Esophagus muscularis mucosa (tissue), 4 donors: ENCODE results near the gene NPLOC4. TPM values are rescaled to one million over a fixed set of nuclear protein-coding genes. Genes with fewer than 3 reads are reported as not detected.

Experiments used
- DNase-seq: peaks from one replicate; pipeline ENCODE4 v3.0.0-alpha.2; 2017; ENCODE audit errors: extremely low spot score
- H3K27ac ChIP-seq, 4 donors: fragments of 200-600 bp; sonication (generic); replicated peaks in 1 of 4; 1 replicate in 3 of 4; 2 replicates in 1 of 4; pipeline ENCODE4 v1.5.1; 2016 to 2019; ENCODE audit warnings: mild to moderate bottlenecking in 1 of 4
- H3K27me3 ChIP-seq, 4 donors: fragments of 200-600 bp; sonication (generic); one replicate each; pipeline versions ENCODE4 v1.5.1 to v1.6.0; 2016 to 2019
- H3K36me3 ChIP-seq, 4 donors: fragments of 200-600 bp; sonication (generic); one replicate each; pipeline ENCODE4 v1.5.1; 2016 to 2019
- H3K4me1 ChIP-seq, 4 donors: fragments of 200-600 bp; sonication (generic); one replicate each; pipeline ENCODE4 v1.5.1; 2016 to 2019
- H3K4me3 ChIP-seq, 4 donors: fragments of 200-600 bp; sonication (generic); 1 replicate in 2 of 4; 2 replicates in 2 of 4; pipeline ENCODE4 v1.5.1; 2016 to 2019; ENCODE audit warnings: mild to moderate bottlenecking in 4 of 4, moderate library complexity in 1 of 4
- H3K9me3 ChIP-seq, 4 donors: fragments of 200-600 bp; sonication (generic); 1 replicate in 3 of 4; 2 replicates in 1 of 4; pipeline ENCODE4 v1.5.1; 2016 to 2019
- EP300 ChIP-seq: sonication (generic); formaldehyde crosslinking; IDR thresholded peaks from one replicate; pipeline ENCODE4 v1.6.1; 2017; ENCODE audit warnings: antibody characterized with exemption
- POLR2A ChIP-seq: fragments of 450-650 bp; IDR thresholded peaks from one replicate; pipeline ENCODE4 v1.6.1; 2017; ENCODE audit warnings: antibody characterized with exemption, moderate library complexity, mild to moderate bottlenecking, low read depth
- POLR2AphosphoS5 ChIP-seq, 2 donors: sonication (generic); formaldehyde crosslinking; IDR thresholded peaks; one replicate each; pipeline ENCODE4 v1.6.1; 2017; ENCODE audit warnings: antibody characterized with exemption in 2 of 2
- WGBS: methylation state at CpG from one replicate; pipeline ENCODE4 v1.1.5; 2018; 5-methylcytosine and 5-hydroxymethylcytosine counted together
- intact Hi-C: fragments of 100-400 bp; cut with DNase I; formaldehyde crosslinking; loops from one replicate; pipeline ENCODE4 v1.15.1; 2023
- total RNA-seq, 4 donors: library from RNA; depleted of rRNA; stranded (reverse); fragments of >200 nt; gene quantifications; one replicate each; pipeline versions ENCODE4 v1.1.0 to v1.2.1, GENCODE V29; 2016
- TF ChIP-seq, protein P1 (sequence below), 3 experiments: fragments of 200-600 bp in 2 of 3; fragments of 450-650 bp in 1 of 3; sonication (generic) in 2 of 3; IDR thresholded peaks; one replicate each; pipeline ENCODE4 v1.5.1; 2017 to 2019; ENCODE audit warnings: antibody characterized with exemption in 3 of 3, mild to moderate bottlenecking in 2 of 3, moderate library complexity in 1 of 3

NPLOC4 gene
- total RNA-seq, 4 donors from 2014 or later, result 58.1 to 86.6 (median 65.7) TPM

DNA sequence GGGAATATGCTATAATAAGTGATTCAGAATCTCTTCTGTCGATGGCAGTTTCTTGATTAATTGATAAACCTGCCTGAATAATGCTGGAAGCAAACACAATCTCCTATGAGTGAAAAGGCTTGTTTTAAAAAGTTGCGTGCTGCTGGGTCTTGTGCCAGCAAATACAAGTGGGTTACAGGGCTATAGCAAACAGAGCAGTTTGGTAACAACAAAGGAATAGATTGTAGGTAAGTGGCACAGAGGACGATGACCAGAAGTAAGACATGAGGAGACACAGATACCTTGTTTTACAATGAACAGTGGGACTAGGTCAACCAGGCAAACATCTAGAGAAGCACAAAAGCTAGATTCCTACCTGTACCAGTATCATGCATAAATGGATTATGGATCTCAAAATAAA is 61.1 kb downstream of the NPLOC4 start:
- H3K4me1 ChIP-seq, result peaks cover 10 to 16% (median 13%) of the 10 kb centered on the region in 4 donors
- H3K27me3 ChIP-seq, result no peaks in the 10 kb centered on the region
- WGBS, result 89% methylated on average over 3 of the region's 3 CpGs
- no peaks in the 10 kb centered on the region for H3K9me3 ChIP-seq
- intact Hi-C loops, result no loop called here
- no peak for DNase-seq
- TF ChIP-seq POLR2AphosphoS5 (IDR thresholded peaks at IDR 0.05), result no peak
- H3K4me3 ChIP-seq, result no peak overlapping the region
- H3K36me3 ChIP-seq, result peaks cover 20 to 87% (median 77%) of the 10 kb centered on the region in 4 donors
- H3K27ac ChIP-seq, result no peak overlapping the region

DNA sequence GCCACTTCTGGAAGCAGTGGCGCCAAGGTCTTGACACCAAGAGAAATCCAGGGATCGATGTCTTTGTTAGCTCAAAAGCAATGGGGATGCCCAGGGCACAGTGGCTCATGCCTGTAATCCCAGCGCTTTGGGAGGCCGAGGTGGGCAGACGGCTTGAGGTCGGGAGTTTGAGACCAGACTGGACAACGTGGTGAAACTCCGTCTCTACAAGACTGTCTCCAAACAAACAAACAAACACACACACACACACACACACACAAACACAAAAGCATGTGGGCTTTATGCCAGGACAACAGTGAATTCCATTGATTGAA is 62.3 kb downstream of the NPLOC4 start:
- whole genome bisulfite sequencing, result 75% methylated on average over 8 of the region's 8 CpGs
- H3K4me1 ChIP-seq, result peaks cover 0 to 16% (median 13%) of the 10 kb centered on the region in 4 donors
- no peak for TF ChIP-seq POLR2AphosphoS5 (IDR thresholded peaks at IDR 0.05)
- TF ChIP-seq, protein P1, sequence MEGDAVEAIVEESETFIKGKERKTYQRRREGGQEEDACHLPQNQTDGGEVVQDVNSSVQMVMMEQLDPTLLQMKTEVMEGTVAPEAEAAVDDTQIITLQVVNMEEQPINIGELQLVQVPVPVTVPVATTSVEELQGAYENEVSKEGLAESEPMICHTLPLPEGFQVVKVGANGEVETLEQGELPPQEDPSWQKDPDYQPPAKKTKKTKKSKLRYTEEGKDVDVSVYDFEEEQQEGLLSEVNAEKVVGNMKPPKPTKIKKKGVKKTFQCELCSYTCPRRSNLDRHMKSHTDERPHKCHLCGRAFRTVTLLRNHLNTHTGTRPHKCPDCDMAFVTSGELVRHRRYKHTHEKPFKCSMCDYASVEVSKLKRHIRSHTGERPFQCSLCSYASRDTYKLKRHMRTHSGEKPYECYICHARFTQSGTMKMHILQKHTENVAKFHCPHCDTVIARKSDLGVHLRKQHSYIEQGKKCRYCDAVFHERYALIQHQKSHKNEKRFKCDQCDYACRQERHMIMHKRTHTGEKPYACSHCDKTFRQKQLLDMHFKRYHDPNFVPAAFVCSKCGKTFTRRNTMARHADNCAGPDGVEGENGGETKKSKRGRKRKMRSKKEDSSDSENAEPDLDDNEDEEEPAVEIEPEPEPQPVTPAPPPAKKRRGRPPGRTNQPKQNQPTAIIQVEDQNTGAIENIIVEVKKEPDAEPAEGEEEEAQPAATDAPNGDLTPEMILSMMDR (IDR thresholded peaks at IDR 0.05), result no peak
- TF ChIP-seq EP300, result no peak
- TF ChIP-seq POLR2A, result no peak
- H3K36me3 ChIP-seq, result peaks cover 32 to 88% (median 77%) of the 10 kb centered on the region in 4 donors
- H3K4me3 ChIP-seq, result no peak overlapping the region
- no peak overlapping the region for H3K27ac ChIP-seq
- H3K27me3 ChIP-seq, result no peaks in the 10 kb centered on the region
- H3K9me3 ChIP-seq, result no peaks in the 10 kb centered on the region
- DNase-seq, result no peak
- intact Hi-C loops, result no loop called here

DNA sequence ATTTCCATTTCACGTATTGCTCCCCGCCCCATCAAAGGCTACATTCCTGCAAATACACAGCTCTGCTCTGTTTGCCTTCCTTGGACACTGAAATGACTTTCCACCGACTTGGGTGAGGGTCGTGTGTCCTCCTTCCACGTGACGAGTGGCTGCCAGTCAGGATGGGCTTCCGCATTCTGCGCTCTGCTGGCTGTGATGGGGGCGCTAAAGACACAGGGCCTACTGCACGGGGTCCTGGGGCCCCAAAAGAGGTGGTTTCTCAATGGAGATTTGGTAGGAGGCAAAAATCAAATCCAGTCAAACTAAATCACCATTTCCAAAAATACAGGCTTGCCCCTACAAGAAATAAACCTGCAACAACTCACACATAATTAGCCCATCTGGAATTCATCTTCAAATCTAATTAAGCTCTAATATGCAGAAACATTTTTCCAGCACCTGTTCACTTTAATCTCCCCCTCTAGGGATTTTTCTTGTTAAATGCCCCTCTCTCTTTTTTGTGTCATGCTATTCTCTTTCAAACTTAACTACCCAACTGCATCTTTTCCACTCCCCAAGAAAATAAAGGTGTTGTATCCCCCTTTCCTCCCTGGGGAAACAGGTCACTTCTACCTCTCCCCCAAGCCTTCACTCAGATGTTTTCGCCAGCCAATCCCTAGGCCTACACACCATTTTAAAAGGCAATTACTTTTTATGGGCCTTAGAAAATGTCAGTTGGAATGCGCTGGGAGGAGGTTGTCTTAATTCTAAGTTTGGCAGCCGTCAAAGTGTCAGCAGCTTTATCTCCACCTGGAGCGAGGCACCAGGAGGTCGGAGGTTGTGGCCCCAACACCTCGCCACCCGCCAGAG is 62.9 kb downstream of the NPLOC4 start:
- no peak for TF ChIP-seq POLR2A
- peaks cover 37 to 88% (median 78%) of the 10 kb centered on the region in 4 donors for H3K36me3 ChIP-seq
- H3K27ac ChIP-seq, result no peak overlapping the region
- H3K4me1 ChIP-seq, result peaks cover 0 to 16% (median 13%) of the 10 kb centered on the region in 4 donors
- WGBS, result 84% methylated on average over 17 of the region's 17 CpGs
- H3K27me3 ChIP-seq, result no peaks in the 10 kb centered on the region
- no peak overlapping the region for H3K4me3 ChIP-seq
- H3K9me3 ChIP-seq, result no peaks in the 10 kb centered on the region
- no peak for DNase-seq
- intact Hi-C loops, result no loop called here

DNA sequence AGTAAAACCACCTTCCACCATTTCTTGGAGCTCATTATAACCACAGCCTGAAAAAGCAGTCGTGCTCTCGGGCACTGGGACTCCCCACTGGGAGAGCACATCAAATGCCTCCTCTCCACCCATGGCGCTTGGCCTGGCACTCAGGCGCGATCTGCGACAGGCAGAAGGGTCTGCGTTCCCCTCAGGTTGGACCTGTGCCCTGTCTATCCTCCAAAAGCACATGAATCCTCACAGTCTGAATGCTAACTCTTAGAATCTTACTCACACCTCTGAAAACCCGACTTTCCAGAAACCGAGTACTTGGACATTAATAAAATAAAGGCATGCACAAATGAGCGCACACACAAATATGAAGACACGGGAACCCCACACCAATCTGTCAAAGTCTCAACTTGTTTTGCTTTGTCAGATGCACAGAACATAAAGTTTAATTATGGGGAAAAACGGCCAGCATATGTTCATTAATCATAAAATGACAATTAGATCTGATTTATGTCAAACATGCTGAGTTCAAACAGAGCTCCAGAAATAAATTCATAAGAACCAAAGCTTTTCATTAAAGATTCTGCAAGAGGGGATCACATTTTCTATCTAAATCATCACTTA is 64.2 kb downstream of the NPLOC4 start:
- intact Hi-C loops, result no loop called here
- DNase-seq, result no peak
- no peak for TF ChIP-seq POLR2AphosphoS5 (IDR thresholded peaks at IDR 0.05)
- TF ChIP-seq POLR2A, result no peak
- TF ChIP-seq, protein P1 (IDR thresholded peaks at IDR 0.05), result no peak
- no peak for TF ChIP-seq EP300
- Histone ChIP-seq H3K27ac (no peak overlapping the region), H3K36me3 (peaks cover 44 to 87% (median 77%) of the 10 kb centered on the region in 4 donors), H3K27me3 (no peaks in the 10 kb centered on the region), H3K4me1 (peaks cover 1 to 26% (median 21%) of the 10 kb centered on the region in 4 donors), H3K9me3 (no peaks in the 10 kb centered on the region), H3K4me3 (no peak overlapping the region)
- WGBS, result 87% methylated on average over 12 of the region's 12 CpGs

DNA sequence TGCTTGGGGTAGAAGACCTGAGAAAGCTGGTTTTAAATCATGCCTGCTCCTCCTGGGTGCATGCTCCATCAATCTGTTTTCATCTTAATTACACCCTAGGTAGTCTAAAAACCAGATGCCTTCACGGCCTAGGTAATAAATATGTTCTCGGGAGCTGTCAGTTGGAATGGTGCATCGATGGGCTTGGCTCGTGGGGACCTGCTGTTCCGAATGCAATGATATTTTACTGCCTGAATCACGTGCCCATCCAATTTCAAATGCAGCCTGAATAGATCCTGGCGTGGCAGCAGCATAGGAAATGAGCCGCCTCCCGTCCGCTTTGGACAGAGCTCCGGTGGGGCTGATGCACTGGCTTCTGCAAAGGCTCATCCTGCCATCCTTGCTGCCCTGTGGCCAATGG is 65.9 kb downstream of the NPLOC4 start:
- H3K4me3 ChIP-seq, result no peak overlapping the region
- no peaks in the 10 kb centered on the region for H3K9me3 ChIP-seq
- H3K36me3 ChIP-seq, result peaks cover 44 to 92% (median 77%) of the 10 kb centered on the region in 4 donors
- intact Hi-C loops, result no loop called here
- peaks cover 18 to 28% (median 26%) of the 10 kb centered on the region in 4 donors for H3K4me1 ChIP-seq
- TF ChIP-seq, protein P1 (IDR thresholded peaks at IDR 0.05), result no peak
- TF ChIP-seq POLR2AphosphoS5 (IDR thresholded peaks at IDR 0.05) (no peak), POLR2A (no peak), EP300 (no peak)
- no peak overlapping the region for H3K27ac ChIP-seq
- 87% methylated on average over 10 of the region's 11 CpGs for WGBS
- no peaks in the 10 kb centered on the region for H3K27me3 ChIP-seq
- no peak for DNase-seq
